Stimulated activated naive CD4-positive, alpha-beta T cell treated with Interleukin-2 at 50 U/mL for 16 hours (primary cell): ENCODE results near the gene FAM13B.
A peak's percentile ranks its signal among the peaks of the same experiment; 100 is the strongest.
"Not testable (repeated sequence)": the region's sequence is repeated elsewhere in the genome, so short reads cannot be mapped to it uniquely, and the experiment has no call there.

Source experiments
- DNase-seq: peaks from one replicate; lab custom pipeline; 2025; lab: John Stamatoyannopoulos, UW

Gene FAM13B

DNA sequence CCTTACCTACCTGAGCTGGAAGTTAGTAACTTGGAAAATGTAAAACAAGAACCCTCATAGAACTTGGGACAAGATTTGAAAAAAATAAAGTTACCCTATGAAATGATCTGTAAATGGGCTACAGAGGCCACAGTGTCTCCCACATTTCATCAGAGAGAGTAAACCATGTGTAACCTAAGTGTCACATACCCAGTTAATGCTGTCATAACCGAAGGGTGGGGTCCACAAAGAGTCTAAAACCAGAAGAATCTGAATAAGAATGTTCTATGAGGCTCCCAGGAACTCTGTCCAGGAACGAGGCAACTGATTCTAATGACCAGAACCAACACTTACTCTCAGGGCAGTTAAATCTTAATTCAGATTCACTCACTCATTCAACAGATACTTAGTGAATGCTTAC is 1.0 kb upstream of the FAM13B start:
- no peak for DNase-seq

DNA sequence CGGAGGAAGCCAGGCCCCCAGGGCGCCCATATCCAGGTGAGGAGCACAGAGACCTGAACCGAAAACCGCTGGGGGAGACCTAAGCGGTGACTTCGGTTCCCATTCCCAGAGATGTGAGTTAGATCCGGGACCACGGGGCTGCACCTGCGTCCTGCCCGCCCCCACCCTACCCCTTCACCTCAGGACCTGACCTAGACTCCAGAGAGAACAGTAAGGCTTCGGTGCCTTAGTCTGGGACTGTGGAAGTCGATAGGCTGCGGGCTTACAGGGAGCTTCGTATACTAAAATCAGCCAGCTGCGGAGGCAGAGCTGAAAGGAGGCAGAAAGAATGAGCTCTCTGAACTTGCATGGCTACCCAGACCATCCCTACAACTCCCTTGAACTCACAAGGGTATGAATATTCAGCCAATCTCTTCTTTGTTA is 518 bp upstream of the FAM13B start:
- DNase-seq = peak; percentile 19

DNA sequence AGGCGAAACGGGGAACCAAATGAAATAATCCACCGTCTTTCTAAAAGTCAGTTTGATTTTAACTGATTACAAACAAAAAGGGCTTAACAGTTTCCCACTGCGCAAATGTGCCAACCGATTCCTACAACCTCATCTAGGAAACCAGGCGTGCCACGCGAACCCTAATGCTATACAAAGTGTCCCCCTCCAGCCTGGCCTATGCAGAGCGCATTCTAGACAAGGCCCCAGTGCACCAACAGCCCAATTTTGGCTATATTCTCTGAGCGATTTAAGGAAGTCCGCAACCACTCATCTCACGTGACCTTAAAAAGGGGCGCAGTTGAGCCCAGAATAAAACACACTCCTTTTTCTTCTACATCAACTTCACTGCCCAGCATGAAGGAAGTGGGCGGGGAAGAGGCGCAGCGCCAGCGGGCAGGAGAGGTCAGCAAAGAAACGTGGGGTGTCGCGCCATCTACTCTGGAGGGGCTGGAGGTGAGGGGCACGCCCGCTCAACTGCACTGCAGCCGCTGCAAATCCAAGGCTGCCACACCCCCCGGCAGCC is 779 bp downstream of the FAM13B start:
- peak; percentile 52 for DNase-seq

DNA sequence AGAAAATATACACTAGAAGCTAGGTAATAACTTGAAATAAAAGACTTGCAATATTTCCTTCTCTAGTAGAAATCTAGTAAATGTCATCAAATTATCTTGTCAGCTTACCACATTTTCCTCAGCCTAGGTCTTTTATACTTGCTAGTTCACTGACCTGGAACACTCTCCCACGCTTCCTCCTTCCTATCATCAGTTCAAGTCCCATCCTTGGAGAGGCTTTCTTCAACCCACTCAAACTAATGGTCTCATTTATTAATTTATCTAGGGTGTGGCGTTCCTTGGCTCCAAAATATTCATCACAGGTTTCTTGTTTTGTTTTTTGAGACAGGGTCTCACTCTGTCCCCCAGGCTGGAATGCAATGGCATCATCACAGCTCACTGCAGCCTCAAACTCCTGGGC is 2.9 kb downstream of the FAM13B start:
- no peak for DNase-seq

DNA sequence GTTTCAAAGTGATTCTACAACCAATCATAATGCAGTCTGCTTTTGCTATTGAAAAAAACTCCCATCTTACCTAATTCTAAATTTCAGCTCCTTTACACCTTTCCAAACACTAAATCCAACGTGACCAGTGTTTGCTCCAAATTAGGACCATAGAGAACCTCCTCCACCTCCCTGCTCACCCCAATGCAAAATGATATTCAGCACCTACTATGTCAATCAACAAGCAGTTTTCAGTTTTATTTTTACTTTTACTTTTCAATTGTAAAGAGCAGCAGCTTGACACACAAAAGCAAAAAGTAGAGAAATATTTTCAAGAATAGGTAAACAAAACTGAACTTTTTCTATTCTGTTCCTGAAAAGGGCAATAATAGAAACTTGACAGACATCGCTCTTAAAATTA is 3.4 kb downstream of the FAM13B start:
- no peak for DNase-seq

DNA sequence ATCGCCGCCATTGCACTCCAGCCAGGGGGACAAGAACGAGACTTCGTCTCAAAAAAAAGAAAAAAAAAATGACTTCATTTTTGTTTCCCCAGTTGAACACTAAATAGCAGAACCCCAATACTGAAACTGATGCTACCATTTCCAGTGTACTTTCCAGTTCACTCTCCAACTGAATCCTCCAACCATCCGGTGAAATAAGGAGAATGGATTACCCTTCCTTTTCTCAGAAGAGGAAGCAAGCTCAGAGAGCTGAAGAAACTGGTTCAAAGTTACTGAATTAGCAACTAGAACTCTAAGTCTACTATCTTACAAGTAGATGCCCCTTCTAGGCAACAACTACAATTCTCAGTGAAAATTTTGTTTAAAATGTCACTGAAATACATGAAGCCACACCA is 3.9 kb downstream of the FAM13B start:
- DNase-seq = no peak

DNA sequence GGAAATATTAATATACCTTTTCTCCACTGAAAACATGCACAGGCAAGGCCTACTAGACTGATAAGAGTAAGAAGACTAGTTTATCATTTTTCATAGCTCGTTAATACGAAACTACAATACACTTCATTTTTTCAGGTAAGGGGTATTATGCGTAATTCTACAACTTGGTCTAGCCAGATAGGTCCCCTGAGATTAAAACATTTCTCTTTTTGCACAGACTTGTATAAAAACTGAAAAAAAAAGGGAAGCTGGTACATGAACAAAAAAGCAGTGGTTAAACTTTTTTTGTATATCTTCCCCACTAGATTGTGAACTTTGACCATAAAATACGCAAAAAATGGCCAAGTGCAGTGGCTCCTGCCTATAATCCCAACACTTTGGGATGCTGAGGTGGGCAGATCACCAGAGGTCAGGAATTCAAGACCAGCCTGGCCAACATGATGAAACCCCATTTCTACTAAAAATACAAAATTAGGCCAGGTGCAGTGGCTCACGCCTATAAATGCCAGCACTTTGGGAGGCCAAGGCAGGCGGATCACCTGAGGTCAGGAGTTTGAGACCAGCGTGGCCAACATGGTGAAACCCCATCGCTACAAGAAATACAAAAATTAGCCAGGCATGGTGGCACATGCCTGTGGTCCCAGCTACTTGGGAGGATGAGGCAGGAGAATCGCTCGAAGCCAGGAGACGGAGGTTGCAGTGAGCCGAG is 4.5 kb downstream of the FAM13B start:
- not testable (repeated sequence) for DNase-seq

DNA sequence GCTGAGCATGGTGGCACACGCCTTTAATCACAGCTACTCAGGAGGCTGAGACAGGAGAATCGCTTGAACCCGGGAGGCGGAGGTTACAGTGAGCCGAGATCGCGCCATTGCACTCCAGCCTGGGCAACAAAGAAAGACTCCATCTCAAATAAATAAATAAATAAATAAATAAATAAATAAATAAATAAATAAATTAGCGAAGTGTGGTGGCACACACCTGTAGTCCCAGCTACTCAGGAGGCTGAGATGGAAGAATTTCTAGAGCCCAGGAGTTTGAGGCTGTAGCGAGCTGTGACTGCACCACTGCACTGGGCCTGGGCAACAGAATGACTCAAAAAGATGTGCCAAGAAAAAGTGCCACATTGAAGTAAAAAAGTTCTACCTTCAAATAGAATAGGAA is 6.1 kb downstream of the FAM13B start:
- not testable (repeated sequence) for DNase-seq

DNA sequence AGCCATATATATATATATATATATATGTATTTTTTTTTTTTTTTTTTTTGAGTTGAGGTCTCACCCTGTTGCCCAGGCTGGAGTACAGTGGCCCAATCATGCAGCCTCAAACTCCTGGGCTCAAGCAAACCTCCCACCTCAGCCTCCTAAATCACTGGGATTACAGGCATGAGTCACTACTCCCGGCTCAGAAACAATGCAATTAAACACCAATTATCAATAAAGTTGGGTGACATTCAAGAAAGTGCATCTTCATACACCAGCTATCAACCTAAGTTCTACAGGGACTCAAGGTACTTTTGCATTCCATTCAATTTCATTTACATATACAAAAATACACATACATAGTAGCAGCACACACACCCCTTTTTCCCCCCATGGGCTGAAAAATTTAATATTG is 7.6 kb downstream of the FAM13B start:
- DNase-seq = no peak

DNA sequence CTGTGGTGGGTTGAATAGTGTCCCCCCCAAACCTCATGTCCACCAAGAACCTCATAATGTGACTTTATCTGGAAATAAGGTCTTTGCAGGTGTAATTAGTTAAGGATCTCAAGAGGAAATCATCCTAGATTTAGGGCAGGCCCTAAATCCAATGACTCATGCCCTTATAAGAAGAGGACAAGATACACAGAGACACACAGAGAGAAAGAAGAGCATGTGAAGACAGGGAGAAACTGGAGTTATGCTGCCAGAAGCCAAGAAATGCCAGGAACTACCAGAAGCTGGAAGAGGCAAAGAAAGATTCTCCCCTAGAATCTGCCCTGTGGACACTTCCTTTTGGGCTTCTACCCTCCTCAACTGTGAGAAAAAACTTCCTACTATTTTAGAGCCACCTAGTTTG is 8.8 kb downstream of the FAM13B start:
- no peak for DNase-seq

DNA sequence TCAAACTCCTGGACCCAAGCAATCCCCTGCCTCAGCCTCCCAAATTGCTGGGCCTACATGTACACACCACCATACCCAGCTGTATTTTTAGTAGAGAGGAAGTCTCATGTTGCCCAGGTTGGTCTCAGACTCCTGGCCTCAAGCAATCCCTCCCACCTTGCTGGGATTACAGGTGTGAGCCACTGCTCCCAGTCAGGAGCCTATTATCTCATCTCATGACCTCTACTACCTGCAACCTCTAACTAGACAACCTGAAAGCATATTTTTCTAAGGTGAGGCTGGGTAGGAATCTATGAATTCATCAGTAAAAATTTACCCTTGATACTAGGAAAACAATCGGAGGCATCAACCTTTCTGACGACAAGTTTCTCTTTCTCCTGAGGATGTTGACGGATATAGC is 10.0 kb downstream of the FAM13B start:
- no peak for DNase-seq

DNA sequence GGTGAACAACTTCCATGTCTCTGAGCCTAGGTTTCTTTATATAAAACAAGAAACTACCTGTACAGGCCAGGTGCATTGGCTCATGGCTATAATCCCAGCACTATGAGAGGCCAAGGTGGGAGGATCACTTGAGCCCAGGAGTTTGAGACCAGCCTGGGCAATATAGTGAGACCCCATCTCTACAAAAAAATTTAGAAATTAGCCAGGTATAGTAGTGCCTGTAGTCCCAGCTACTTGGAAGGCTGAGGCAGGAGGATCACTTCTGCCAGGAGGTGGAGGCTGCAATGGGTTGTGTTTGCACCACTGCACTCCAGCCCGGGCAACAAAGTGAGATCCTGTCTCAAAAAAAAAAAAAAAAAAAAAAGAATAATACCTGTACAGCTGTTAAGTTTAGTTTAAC is 11.1 kb downstream of the FAM13B start:
- DNase-seq = no peak

DNA sequence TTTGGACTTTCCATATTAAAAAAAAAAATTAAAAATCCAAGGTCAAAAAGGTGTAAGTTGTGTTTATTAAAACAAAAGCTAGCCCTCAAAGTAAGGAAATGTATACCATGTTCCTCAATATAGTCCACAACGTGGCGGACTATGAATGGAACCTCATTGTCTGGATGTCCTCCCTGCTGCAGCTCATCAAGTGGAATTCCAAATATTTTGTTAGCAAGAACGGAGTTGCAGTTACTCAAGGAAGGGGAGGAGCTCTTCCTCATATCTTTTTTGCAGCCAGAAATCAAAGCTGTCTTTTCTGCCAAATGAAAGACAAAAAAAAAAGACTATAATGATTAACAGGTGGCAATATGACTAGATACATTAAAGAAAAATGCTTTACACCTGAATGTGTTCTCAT is 14.0 kb downstream of the FAM13B start:
- no peak for DNase-seq

DNA sequence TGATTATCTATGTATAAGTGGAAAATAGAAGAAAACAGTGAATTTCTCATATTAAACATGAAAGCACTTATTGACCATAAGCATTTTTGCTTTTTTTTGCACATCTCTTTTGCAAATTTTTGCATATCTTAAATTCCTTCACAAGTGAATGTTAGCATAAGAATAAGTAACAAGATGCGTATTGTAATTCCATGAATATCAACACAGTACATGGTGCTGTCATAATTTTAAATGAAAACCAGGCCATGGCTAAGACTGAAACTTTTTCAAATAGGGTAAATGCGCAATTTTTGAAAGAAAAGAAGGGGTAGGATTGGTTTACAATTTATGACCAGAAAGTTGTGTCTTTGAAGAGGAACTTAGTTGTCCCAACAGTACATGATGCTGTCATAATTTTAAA is 17.0 kb downstream of the FAM13B start:
- DNase-seq = no peak

DNA sequence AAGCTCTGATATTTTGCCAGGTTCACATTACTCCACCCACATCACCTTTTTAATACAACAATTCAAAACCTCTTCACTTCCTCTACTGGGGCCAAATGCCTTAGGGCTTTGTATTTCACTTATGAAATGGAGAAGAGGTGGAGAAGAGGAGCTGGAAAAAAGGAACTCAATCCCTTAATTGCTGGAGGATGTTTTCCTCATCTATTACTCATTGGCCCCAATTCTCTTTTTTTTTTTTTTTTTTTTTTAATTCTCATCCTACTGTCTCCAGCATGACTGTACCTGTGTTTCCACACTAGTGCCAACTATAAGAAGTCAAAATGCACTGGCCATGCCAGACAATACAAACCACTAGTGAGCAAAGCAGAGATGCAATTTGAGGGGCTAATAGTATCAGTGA is 20.9 kb downstream of the FAM13B start:
- DNase-seq = no peak

DNA sequence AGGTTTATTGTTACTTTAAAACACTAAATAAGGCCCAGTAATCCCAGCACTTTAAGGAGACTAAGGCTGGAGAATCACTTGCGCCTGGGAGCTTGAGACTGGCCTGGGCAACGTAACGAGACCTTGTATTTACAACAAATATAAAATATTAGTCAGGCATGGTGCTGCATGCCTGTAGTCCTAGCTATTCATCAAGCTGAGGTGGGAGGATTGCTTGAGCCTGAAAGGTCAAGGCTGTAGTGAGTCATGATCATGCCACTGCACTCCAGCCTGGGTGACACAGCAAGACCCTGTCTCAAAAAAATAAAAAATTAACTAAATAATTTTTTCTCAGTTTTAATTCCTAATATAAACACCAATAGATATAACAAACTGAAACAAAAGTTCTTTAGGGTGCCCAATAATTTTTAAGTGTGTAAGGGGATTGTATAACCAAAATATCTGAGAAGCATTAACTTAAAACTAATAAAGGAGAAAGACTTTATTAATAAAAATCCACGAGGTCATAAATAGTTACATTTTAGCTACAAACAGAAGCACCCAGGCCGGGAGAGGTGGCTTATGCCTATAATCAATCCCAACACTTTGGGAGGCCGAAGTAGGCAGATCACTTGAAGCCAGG is 32.7 kb downstream of the FAM13B start:
- no peak for DNase-seq

DNA sequence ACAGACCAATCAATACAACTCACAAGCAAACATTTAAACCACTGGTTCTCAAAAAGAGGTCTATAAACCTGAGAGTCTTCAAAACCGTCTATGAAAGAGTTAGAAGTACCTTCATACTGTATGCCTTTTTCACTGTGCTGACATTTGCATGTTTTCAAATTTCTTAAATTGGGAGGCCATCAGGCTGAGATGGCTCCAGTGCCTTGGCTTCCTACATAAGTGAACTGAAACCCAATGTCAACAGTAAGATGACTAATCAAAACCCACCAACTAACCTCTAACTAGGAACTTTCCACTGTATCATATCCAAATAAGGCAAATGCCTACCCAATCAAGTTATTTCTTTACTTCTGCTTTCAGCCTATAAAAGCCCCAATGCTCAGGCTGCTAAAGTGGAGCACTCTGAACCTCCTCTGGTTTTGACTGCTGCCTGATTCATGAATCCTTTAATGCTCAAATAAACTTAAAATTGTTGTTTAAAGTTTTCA is 35.1 kb downstream of the FAM13B start:
- DNase-seq = no peak

DNA sequence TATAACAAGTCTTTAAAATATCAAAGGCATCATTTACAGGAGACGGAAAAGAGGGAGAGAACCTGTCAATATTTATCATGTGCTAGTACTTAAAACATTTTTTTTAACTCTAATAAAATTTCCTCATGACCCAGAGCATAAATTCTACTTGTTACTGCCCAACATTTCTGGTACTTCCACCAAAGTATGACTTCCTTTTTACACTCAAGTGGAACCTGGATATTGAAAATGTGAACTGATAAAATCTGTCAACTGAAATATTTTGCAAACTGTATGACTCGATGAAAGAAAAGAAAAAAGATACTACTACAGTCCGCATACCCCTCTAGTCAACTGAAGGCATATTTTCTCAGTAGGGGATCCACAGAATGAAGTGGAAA is 37.1 kb downstream of the FAM13B start:
- no peak for DNase-seq

DNA sequence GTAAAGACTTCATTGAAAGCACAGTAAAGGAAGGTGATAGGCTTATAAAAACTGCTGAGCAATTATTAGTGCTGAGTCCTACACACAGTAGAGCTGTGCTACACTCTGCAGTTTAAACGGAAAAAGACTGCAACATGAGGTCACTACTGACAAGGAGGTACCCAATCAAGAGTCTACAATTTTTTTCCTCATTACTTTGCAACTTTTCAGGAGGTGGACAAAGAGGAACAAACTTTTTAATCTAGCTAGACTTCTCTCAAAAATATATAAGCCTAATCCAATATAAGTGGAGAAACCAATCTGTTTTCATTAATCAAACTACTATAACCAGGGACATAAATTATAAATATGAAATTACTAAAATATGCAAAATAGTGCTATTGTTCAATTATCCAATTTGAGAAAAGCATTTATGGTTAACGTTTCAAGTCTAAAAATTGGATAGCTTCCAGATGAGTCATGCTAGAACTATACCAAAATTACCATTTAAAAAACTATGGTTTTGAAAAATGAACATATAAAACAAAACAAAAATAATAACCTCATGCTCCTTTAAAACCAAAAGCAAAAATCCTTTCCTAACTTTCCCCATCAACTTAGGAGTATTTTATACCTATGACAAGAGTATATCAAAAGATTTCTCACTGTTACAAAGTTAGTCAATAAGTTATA is 37.7 kb downstream of the FAM13B start:
- DNase-seq = no peak

DNA sequence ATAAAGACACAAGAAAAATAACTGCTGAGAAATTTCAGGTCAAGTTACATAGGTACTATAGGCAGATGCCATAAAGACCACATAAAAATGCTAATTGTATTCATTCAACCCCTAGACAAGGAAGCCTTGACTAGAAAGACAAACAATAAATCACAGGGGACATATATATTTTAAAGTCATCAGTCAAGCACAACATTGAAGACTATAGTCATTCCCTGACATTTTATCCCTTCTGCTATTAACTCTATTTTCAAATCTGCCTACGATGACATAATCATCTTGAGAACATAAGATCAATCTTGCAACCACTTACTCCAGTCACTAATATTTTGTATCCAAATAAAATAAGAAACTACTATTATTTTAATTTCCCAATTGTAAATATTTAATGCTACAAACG is 38.3 kb downstream of the FAM13B start:
- no peak for DNase-seq

DNA sequence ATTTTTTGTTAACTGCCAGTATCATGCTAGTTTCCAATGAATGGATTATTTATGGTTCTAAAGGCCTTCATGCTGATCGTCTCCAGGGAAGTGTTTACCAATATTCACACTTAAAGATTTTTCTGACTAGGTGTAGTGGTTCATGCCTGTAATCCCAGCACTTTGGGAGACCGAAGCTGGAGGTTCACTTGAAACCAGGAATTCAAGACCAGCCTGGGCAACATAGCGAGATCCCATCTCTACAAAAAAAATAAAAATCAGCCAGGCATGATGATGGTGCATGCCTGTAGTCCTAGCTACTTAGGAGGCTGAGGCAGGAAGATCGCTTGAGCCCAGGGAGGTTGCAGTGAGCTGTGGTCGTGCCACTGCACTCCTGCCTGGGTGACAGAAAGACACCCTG is 43.5 kb downstream of the FAM13B start:
- no peak for DNase-seq

DNA sequence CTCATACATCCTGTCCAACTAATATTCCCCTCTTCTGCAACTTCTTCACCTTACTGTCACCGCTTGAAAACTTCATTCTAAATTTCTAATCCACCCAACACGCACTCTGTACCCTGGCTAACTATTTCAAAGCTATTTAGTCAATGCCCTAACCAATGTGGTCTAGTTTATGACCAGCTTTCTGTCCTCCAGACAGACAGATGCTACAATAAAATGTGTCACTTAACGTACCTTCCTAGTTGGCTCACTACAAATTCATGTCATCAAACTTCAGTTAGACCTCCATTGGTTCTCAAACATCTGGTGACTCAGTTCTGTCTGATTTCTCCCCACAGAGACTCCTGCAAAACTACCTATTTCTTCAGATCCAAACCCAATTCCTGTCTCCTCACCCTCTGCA is 57.7 kb downstream of the FAM13B start:
- DNase-seq = no peak

DNA sequence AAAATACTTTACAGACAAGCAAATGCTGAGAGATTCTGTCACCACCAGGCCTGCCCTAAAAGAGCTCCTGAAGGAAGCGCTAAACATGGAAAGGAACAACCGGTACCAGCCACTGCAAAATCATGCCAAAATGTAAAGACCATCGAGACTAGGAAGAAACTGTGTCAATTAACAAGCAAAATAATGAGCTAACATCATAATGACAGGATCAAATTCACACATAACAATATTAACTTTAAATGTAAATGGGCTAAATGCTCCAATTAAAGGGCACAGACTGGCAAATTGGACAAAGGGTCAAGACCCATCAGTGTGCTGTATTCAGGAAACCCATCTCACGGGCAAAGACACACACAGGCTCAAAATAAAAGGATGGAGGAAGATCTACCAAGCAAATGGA is 62.5 kb downstream of the FAM13B start:
- not testable (repeated sequence) for DNase-seq
